SK-N-SH (cell line): ENCODE results near the gene STOML2. TPM values are rescaled to one million over a fixed set of nuclear protein-coding genes. Genes with fewer than 3 reads are reported as not detected.

Experiments used
- CTCF ChIA-PET: fragments of 300-600, 350-600 bp; formaldehyde crosslinking; extraction: SDS; loops from one replicate; lab custom pipeline; 2021; lab: Yijun Ruan, JAX
- POLR2A ChIA-PET: fragments of 350-600 bp; sonication (Branson Sonifier 250); formaldehyde crosslinking; extraction: SDS; loops from one replicate; lab custom pipeline; 2020; ENCODE audit warnings: antibody characterized with exemption, inconsistent platforms; lab: Yijun Ruan, JAX
- DNase-seq: peaks from one replicate; pipeline ENCODE4 v3.0.0; 2012
- H2AFZ ChIP-seq: fragments of 200-600 bp; sonication (generic); 2 replicates; pipeline ENCODE4 v1.8.1; 2016; ENCODE audit warnings: antibody characterized with exemption, mild to moderate bottlenecking, low read depth
- H3F3A ChIP-seq: fragments of 200-600 bp; sonication (generic); replicated peaks from 2 replicates; pipeline ENCODE3; 2016; ENCODE audit warnings: antibody characterized with exemption, mild to moderate bottlenecking; ENCODE audit not compliant: insufficient read depth
- H3K27ac ChIP-seq, 2 experiments: fragments of 200-500 bp in 1 of 2; fragments of 200-600 bp in 1 of 2; sonication (Bioruptor generic) in 1 of 2; sonication (generic), shearing (Covaris generic) in 1 of 2; 2 replicates each; pipeline versions ENCODE4 v1.5.1 to v1.6.1; 2014 to 2016; ENCODE audit warnings: low read depth in 2 of 2, inconsistent platforms in 1 of 2, low read length in 1 of 2, mild to moderate bottlenecking in 1 of 2, mixed read lengths in 1 of 2
- H3K27me3 ChIP-seq: fragments of 200-600 bp; sonication (generic), shearing (Covaris generic); 2 replicates; pipeline ENCODE4 v1.6.1; 2016; ENCODE audit warnings: mixed run types; ENCODE audit not compliant: insufficient read depth
- H3K36me3 ChIP-seq, 2 experiments: fragments of 200-500 bp in 1 of 2; fragments of 200-600 bp in 1 of 2; sonication (Bioruptor generic) in 1 of 2; sonication (generic) in 1 of 2; replicated peaks in 1 of 2; 2 replicates each; pipeline versions ENCODE3 to v1.5.1; 2014 to 2016; ENCODE audit warnings: low read length in 1 of 2, mild to moderate bottlenecking in 1 of 2; ENCODE audit not compliant: insufficient read depth in 2 of 2, control insufficient read depth in 1 of 2
- H3K4me1 ChIP-seq, 2 experiments: fragments of 200-500 bp in 1 of 2; fragments of 200-600 bp in 1 of 2; sonication (Bioruptor generic) in 1 of 2; sonication (generic), shearing (Covaris generic) in 1 of 2; 2 replicates each; pipeline versions ENCODE4 v1.5.1 to v1.6.1; 2014 to 2016; ENCODE audit warnings: low read depth in 1 of 2, low read length in 1 of 2, mixed run types in 1 of 2; ENCODE audit not compliant: insufficient read depth in 2 of 2, control insufficient read depth in 1 of 2
- H3K4me2 ChIP-seq: fragments of 200-600 bp; sonication (generic), shearing (Covaris generic); 2 replicates; pipeline ENCODE4 v1.6.1; 2017; ENCODE audit warnings: mixed run types
- H3K4me3 ChIP-seq, 2 experiments: fragments of 200-500 bp in 1 of 2; fragments of 200-600 bp in 1 of 2; sonication (Bioruptor generic) in 1 of 2; sonication (generic), shearing (Covaris generic) in 1 of 2; 2 replicates each; pipeline versions ENCODE4 v1.5.1 to v1.8.1; 2014 to 2016; ENCODE audit warnings: low read depth in 2 of 2, inconsistent platforms in 1 of 2, low read length in 1 of 2, mild to moderate bottlenecking in 1 of 2, mixed read lengths in 1 of 2, moderate library complexity in 1 of 2
- H3K79me2 ChIP-seq: fragments of 200-600 bp; sonication (generic); 2 replicates; pipeline ENCODE4 v1.8.1; 2017; ENCODE audit warnings: mild to moderate bottlenecking; ENCODE audit not compliant: insufficient read depth
- H3K9ac ChIP-seq: fragments of 200-600 bp; sonication (generic); 2 replicates; pipeline ENCODE4 v1.6.1; 2017; ENCODE audit warnings: mixed run types
- H3K9me2 ChIP-seq: fragments of 200-600 bp; sonication (generic); 2 replicates; pipeline ENCODE4 v1.6.1; 2017; ENCODE audit warnings: mixed run types
- H3K9me3 ChIP-seq: fragments of 200-600 bp; sonication (generic); 2 replicates; pipeline ENCODE4 v1.6.1; 2017; ENCODE audit warnings: mixed run types, mild to moderate bottlenecking, moderate library complexity
- H4K20me1 ChIP-seq: fragments of 200-600 bp; sonication (generic); 2 replicates; pipeline ENCODE4 v1.6.1; 2017; ENCODE audit warnings: mild to moderate bottlenecking, mixed run types; ENCODE audit not compliant: insufficient read depth
- CTCF ChIP-seq: fragments of 200-600 bp; sonication (generic); IDR thresholded peaks from 2 replicates; pipeline ENCODE4 v1.6.1; 2017; ENCODE audit warnings: antibody characterized with exemption, mild to moderate bottlenecking, moderate library complexity
- ELF1 ChIP-seq: IDR thresholded peaks from 2 replicates; pipeline ENCODE4 v1.4.0; 2012
- MAX ChIP-seq: IDR thresholded peaks from 2 replicates; pipeline ENCODE4 v1.4.0; 2012; ENCODE audit warnings: low read depth
- MXI1 ChIP-seq: IDR thresholded peaks from 2 replicates; pipeline ENCODE4 v1.6.1; 2012; ENCODE audit warnings: mild to moderate bottlenecking, low read depth, low read length, improper control_type of control experiment
- PBX3 ChIP-seq: IDR thresholded peaks from 2 replicates; pipeline ENCODE4; 2012
- RAD21 ChIP-seq: IDR thresholded peaks from 2 replicates; pipeline ENCODE4 v1.6.1; 2012; ENCODE audit warnings: mild to moderate bottlenecking, low read length
- SMC3 ChIP-seq: IDR thresholded peaks from 2 replicates; pipeline ENCODE4 v1.6.1; 2012; ENCODE audit warnings: low read depth, low read length, improper control_type of control experiment
- YY1 ChIP-seq: IDR thresholded peaks from 2 replicates; pipeline ENCODE4 v1.4.0; 2012; ENCODE audit warnings: low read depth, mild to moderate bottlenecking
- ZBTB33 ChIP-seq: IDR thresholded peaks from 2 replicates; pipeline ENCODE4 v1.4.0; 2012; ENCODE audit warnings: low read depth, borderline replicate concordance
- WGBS: methylation state at CpG from one replicate; pipeline ENCODE4 v1.1.6; 2017; ENCODE audit warnings: low lambda C conversion rate; 5-methylcytosine and 5-hydroxymethylcytosine counted together
- polyA plus RNA-seq, 3 experiments: library from polyadenylated mRNA; depleted of rRNA; stranded (reverse); fragments of >200 nt; gene quantifications; 2 replicates each; pipeline ENCODE4 v1.2.3, GENCODE V29; 2012

The STOML2 gene
- polyA plus RNA-seq, 1 of the 3 experiments (the other 2 are of a cell fraction) = 232 TPM

- Histone ChIP-seq H3K36me3 (peaks cover 20 to 74% of the 10 kb centered on the region in 2 experiments), H3K9me2 (no peaks in the 10 kb centered on the region), H3K9ac (no peak overlapping the region), H4K20me1 (no peaks in the 10 kb centered on the region), H3K4me2 (no peak overlapping the region), H3F3A (peaks cover 28% of the 10 kb centered on the region), H3K9me3 (no peaks in the 10 kb centered on the region), H3K27ac (no peak overlapping the region), H2AFZ (no peak overlapping the region), H3K27me3 (no peaks in the 10 kb centered on the region), H3K4me1 (no peaks in the 10 kb centered on the region), H3K79me2 (no peaks in the 10 kb centered on the region), H3K4me3 (no peak overlapping the region)
- DNase-seq = peak; percentile 67
- POLR2A ChIA-PET = interaction anchor here (0.7 to 2.6 kb wide), 5 partner anchors 11 to 152 kb away, joined by 3 to 16 read pairs (median 3); partner anchors contain the start of genes FANCG and VCP
- WGBS = 84% methylated on average over 7 of the region's 7 CpGs
- TF ChIP-seq YY1 (no peak), MXI1 (no peak), CTCF (peak; percentile 70), MAX (no peak), RAD21 (peak; percentile 57), PBX3 (no peak), ZBTB33 (no peak), SMC3 (peak; percentile 55), ELF1 (no peak)
- CTCF ChIA-PET = interaction anchor here (0.6 to 7.9 kb wide), 34 partner anchors 9 to 685 kb away, joined by 3 to 78 read pairs (median 6); partner anchors contain the start of genes FANCG and VCP
These were observed 51.6 kb downstream of the STOML2 start for GRCh38 chr9:35051069-35051967.

Other genes with a start within 250 kb of the STOML2 start
- not detected in 2 replicates for gene PHF24, start 144.8 kb downstream of the STOML2 start, polyA plus RNA-seq (2012; rRNA removed)
- 3.3 and 4.0 TPM in 2 replicates for gene DNAJB5, start 113.4 kb downstream of the STOML2 start, polyA plus RNA-seq (2012; rRNA removed)
- gene VCP, start 30.5 kb downstream of the STOML2 start, polyA plus RNA-seq (2012; rRNA removed) = 238 and 280 TPM in 2 replicates
- gene FANCG, start 23.2 kb downstream of the STOML2 start, polyA plus RNA-seq (2012; rRNA removed) = 25.1 and 25.6 TPM in 2 replicates
- gene PIGO, start 6.5 kb downstream of the STOML2 start, polyA plus RNA-seq (2012; rRNA removed) = 31.0 and 38.5 TPM in 2 replicates
- 42.6 and 46.0 TPM in 2 replicates for gene ATOSB, start 12.7 kb upstream of the STOML2 start, polyA plus RNA-seq (2012; rRNA removed)
- 8.1 and 9.8 TPM in 2 replicates for gene UNC13B, start 58.9 kb upstream of the STOML2 start, polyA plus RNA-seq (2012; rRNA removed)